Activated CD4-positive, alpha-beta memory T cell treated with anti-CD3 and anti-CD28 coated beads, Interleukin-2, amount 10 ng/mL, durations not matched to agents 7 days and 5 days (primary cell): ENCODE data around the gene RPH3AL. TPM values are rescaled to one million over a fixed set of nuclear protein-coding genes. Genes with fewer than 3 reads are reported as not detected.

Experiments used
- CTCF ChIA-PET: fragments of 350-600 bp; sonication (Branson Sonifier 250); formaldehyde crosslinking; loops from one replicate; lab custom pipeline; 2021; ENCODE audit warnings: antibody characterized with exemption, inconsistent platforms; lab: Charles Lee
- POLR2A ChIA-PET: fragments of 350-600 bp; sonication (Branson Sonifier 250); formaldehyde crosslinking; loops from one replicate; lab custom pipeline; 2021; ENCODE audit warnings: antibody characterized with exemption; lab: Charles Lee
- DNase-seq: peaks from one replicate; pipeline ENCODE4 v3.0.0-alpha.2; 2020
- H3K27ac Mint-ChIP-seq: one replicate; pipeline ENCODE4 v1.8.0; 2021; ENCODE audit warnings: mild to moderate bottlenecking, mixed read lengths
- H3K27me3 Mint-ChIP-seq: one replicate; pipeline ENCODE4 v1.8.0; 2021; ENCODE audit warnings: mixed read lengths
- H3K36me3 Mint-ChIP-seq: one replicate; pipeline ENCODE4 v1.8.0; 2021; ENCODE audit warnings: low read depth, mixed read lengths
- H3K4me1 Mint-ChIP-seq: one replicate; pipeline ENCODE4 v1.8.0; 2021; ENCODE audit warnings: mixed read lengths
- H3K4me3 Mint-ChIP-seq: one replicate; pipeline ENCODE4 v1.8.0; 2021; ENCODE audit warnings: mild to moderate bottlenecking, mixed read lengths
- H3K9me3 Mint-ChIP-seq: one replicate; pipeline ENCODE4 v1.8.0; 2021; ENCODE audit warnings: mixed read lengths
- total RNA-seq, 2 experiments: library from RNA; stranded (reverse); gene quantifications; one replicate each; pipeline ENCODE4 v1.2.3, GENCODE V29; 2021

RPH3AL gene
- total RNA-seq, 2 experiments from 2014 or later, result 2.5 to 2.8 TPM

- H3K4me3 Mint-ChIP-seq, result no peak overlapping the region
- H3K36me3 Mint-ChIP-seq, result peaks cover 9% of the 10 kb centered on the region
- H3K9me3 Mint-ChIP-seq, result peaks cover 23% of the 10 kb centered on the region
- CTCF ChIA-PET, result no interaction called here
- no peak for DNase-seq
- no peak overlapping the region for H3K27ac Mint-ChIP-seq
- H3K27me3 Mint-ChIP-seq, result no peaks in the 10 kb centered on the region
- peaks cover 2% of the 10 kb centered on the region for H3K4me1 Mint-ChIP-seq
- POLR2A ChIA-PET, result no interaction called here
Observed at GRCh38 chr17:354651-355556, 2.3 kb upstream of the RPH3AL start.

GRCh38 chr17:353838-354234 lies 1.2 kb upstream of the RPH3AL start:
- DNase-seq, result no peak
- Mint-ChIP-seq H3K27me3 (no peaks in the 10 kb centered on the region), H3K27ac (no peak overlapping the region), H3K4me3 (no peak overlapping the region), H3K36me3 (peaks cover 9% of the 10 kb centered on the region), H3K9me3 (peaks cover 23% of the 10 kb centered on the region), H3K4me1 (peaks cover 2% of the 10 kb centered on the region)
- POLR2A ChIA-PET, result no interaction called here
- CTCF ChIA-PET, result no interaction called here

GRCh38 chr17:353213-353837 lies 718 bp upstream of the RPH3AL start:
- POLR2A ChIA-PET, result no interaction called here
- CTCF ChIA-PET, result no interaction called here
- DNase-seq, result no peak
- Mint-ChIP-seq H3K4me3 (no peak overlapping the region), H3K36me3 (peaks cover 9% of the 10 kb centered on the region), H3K27me3 (no peaks in the 10 kb centered on the region), H3K4me1 (peaks cover 2% of the 10 kb centered on the region), H3K9me3 (peaks cover 23% of the 10 kb centered on the region), H3K27ac (no peak overlapping the region)

GRCh38 chr17:351875-352420 lies 659 bp downstream of the RPH3AL start:
- H3K27ac Mint-ChIP-seq, result no peak overlapping the region
- POLR2A ChIA-PET, result no interaction called here
- CTCF ChIA-PET, result no interaction called here
- H3K4me1 Mint-ChIP-seq, result peaks cover 2% of the 10 kb centered on the region
- H3K4me3 Mint-ChIP-seq, result no peak overlapping the region
- H3K27me3 Mint-ChIP-seq, result no peaks in the 10 kb centered on the region
- no peak for DNase-seq
- H3K36me3 Mint-ChIP-seq, result peaks cover 7% of the 10 kb centered on the region
- H3K9me3 Mint-ChIP-seq, result peaks cover 14% of the 10 kb centered on the region

GRCh38 chr17:351449-351738 lies 1.2 kb downstream of the RPH3AL start:
- CTCF ChIA-PET, result no interaction called here
- H3K4me1 Mint-ChIP-seq, result peaks cover under 1% of the 10 kb centered on the region

GRCh38 chr17:350706-351448 lies 1.7 kb downstream of the RPH3AL start:
- CTCF ChIA-PET, result no interaction called here
- no peak overlapping the region for H3K27ac Mint-ChIP-seq

More at GRCh38 chr17:351449-351738, 1.2 kb downstream of the RPH3AL start:
- Mint-ChIP-seq H3K9me3 (peaks cover 8% of the 10 kb centered on the region), H3K36me3 (peaks cover under 1% of the 10 kb centered on the region), H3K27me3 (no peaks in the 10 kb centered on the region), H3K4me3 (no peak overlapping the region), H3K27ac (no peak overlapping the region)
- POLR2A ChIA-PET, result no interaction called here
- no peak for DNase-seq

GRCh38 chr17:349666-350065 lies 2.9 kb downstream of the RPH3AL start:
- Mint-ChIP-seq H3K27me3 (no peaks in the 10 kb centered on the region), H3K4me1 (no peaks in the 10 kb centered on the region), H3K9me3 (no peaks in the 10 kb centered on the region), H3K27ac (no peak overlapping the region), H3K4me3 (no peak overlapping the region), H3K36me3 (no peaks in the 10 kb centered on the region)
- no peak for DNase-seq
- ChIA-PET CTCF (no interaction called here), POLR2A (no interaction called here)

More at GRCh38 chr17:350706-351448, 1.7 kb downstream of the RPH3AL start:
- DNase-seq, result no peak
- POLR2A ChIA-PET, result no interaction called here
- Mint-ChIP-seq H3K27me3 (no peaks in the 10 kb centered on the region), H3K4me3 (no peak overlapping the region), H3K9me3 (peaks cover 7% of the 10 kb centered on the region), H3K4me1 (no peaks in the 10 kb centered on the region), H3K36me3 (no peaks in the 10 kb centered on the region)

- CTCF ChIA-PET, result no interaction called here
- H3K27me3 Mint-ChIP-seq, result peaks cover 5% of the 10 kb centered on the region
- DNase-seq, result no peak
Observed at GRCh38 chr17:348692-349425, 3.7 kb downstream of the RPH3AL start.

GRCh38 chr17:348012-348411 lies 4.6 kb downstream of the RPH3AL start:
- Mint-ChIP-seq H3K36me3 (peaks cover 4% of the 10 kb centered on the region), H3K4me3 (no peak overlapping the region), H3K27ac (no peak overlapping the region), H3K4me1 (no peaks in the 10 kb centered on the region), H3K9me3 (peaks cover 9% of the 10 kb centered on the region), H3K27me3 (peaks cover 6% of the 10 kb centered on the region)
- CTCF ChIA-PET, result no interaction called here
- POLR2A ChIA-PET, result no interaction called here
- DNase-seq, result no peak

More at GRCh38 chr17:348692-349425, 3.7 kb downstream of the RPH3AL start:
- H3K4me1 Mint-ChIP-seq, result no peaks in the 10 kb centered on the region
- H3K27ac Mint-ChIP-seq, result no peak overlapping the region
- peaks cover 8% of the 10 kb centered on the region for H3K9me3 Mint-ChIP-seq
- POLR2A ChIA-PET, result no interaction called here
- H3K36me3 Mint-ChIP-seq, result peaks cover 4% of the 10 kb centered on the region
- no peak overlapping the region for H3K4me3 Mint-ChIP-seq

GRCh38 chr17:347309-347899 lies 5.2 kb downstream of the RPH3AL start:
- no peak for DNase-seq
- ChIA-PET CTCF (no interaction called here), POLR2A (no interaction called here)
- Mint-ChIP-seq H3K27ac (no peak overlapping the region), H3K27me3 (peaks cover 6% of the 10 kb centered on the region), H3K4me3 (no peak overlapping the region), H3K9me3 (peaks cover 9% of the 10 kb centered on the region), H3K4me1 (no peaks in the 10 kb centered on the region), H3K36me3 (peaks cover 4% of the 10 kb centered on the region)

- Mint-ChIP-seq H3K27ac (no peak overlapping the region), H3K36me3 (peaks cover 4% of the 10 kb centered on the region), H3K4me3 (no peak overlapping the region), H3K27me3 (peaks cover 9% of the 10 kb centered on the region), H3K9me3 (peaks cover 9% of the 10 kb centered on the region), H3K4me1 (no peaks in the 10 kb centered on the region)
- no peak for DNase-seq
- ChIA-PET POLR2A (no interaction called here), CTCF (no interaction called here)
Observed at GRCh38 chr17:345992-346785, 6.4 kb downstream of the RPH3AL start.

GRCh38 chr17:345261-345660 lies 7.3 kb downstream of the RPH3AL start:
- H3K36me3 Mint-ChIP-seq, result peaks cover 4% of the 10 kb centered on the region
- H3K27ac Mint-ChIP-seq, result no peak overlapping the region
- H3K4me1 Mint-ChIP-seq, result no peaks in the 10 kb centered on the region
- CTCF ChIA-PET, result no interaction called here
- peaks cover 9% of the 10 kb centered on the region for H3K27me3 Mint-ChIP-seq
- H3K9me3 Mint-ChIP-seq, result peaks cover 9% of the 10 kb centered on the region
- DNase-seq, result no peak
- POLR2A ChIA-PET, result no interaction called here
- no peak overlapping the region for H3K4me3 Mint-ChIP-seq
